Epidermal melanocyte (primary cell): ENCODE results near the gene WNT16.

ENCODE experiments used
- DNase-seq: peaks from one replicate; pipeline ENCODE4 v3.0.0; 2011; ENCODE audit warnings: low spot score; ENCODE audit not compliant: insufficient read length

Gene WNT16

DNA sequence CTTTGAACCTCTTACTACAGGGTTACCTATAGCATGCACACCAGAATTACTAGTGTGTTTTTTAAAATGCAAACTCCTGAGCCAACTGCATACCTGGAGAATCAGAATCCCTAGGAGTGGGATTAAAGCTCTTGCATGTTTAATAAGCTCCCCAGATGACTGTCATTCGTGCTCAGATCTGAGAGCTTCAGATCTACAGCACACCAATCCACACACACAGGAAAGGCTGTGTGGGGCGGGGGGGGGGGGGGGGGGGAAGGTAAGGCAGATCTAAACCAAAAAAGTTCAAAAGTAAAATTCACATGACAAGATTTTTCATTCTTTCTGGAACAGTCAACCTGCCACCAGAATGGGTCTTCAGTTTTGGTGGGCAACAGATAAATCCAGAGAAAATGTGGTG, 61.8 kb downstream of the WNT16 start:
- no peak for DNase-seq
